ENCODE data around the gene SRD5A1. TPM values are rescaled to one million over a fixed set of nuclear protein-coding genes. Genes with fewer than 3 reads are reported as not detected.

Gene SRD5A1
- total RNA-seq, 4 donors from 2014 or later, result 0.75 to 4.3 (median 3.3) TPM

GRCh38 chr5:6591671-6592288 lies 41.5 kb upstream of the SRD5A1 start:
- intact Hi-C loops (cut with DNase I; ENCODE audit: low total_unique reads) (no loop called here), in situ Hi-C loops (cut with MboI; ENCODE audit: low sequenced_read_pairs in 4 of 4) (loop anchor here in 3 of 4 donors (25.0 kb wide), 2 partner anchors 704 to 1104 kb away; no protein-coding TSS in a partner anchor)
- peaks cover 0 to 11% of the 10 kb centered on the region in 2 donors for H3K36me3 ChIP-seq
- ATAC-seq (no peak), DNase-seq (no peak)
- no peaks in the 10 kb centered on the region for H3K27me3 ChIP-seq
- H3K4me3 ChIP-seq, result no peak overlapping the region
- TF ChIP-seq POLR2A (IDR thresholded peaks at IDR 0.05) (no peak), CTCF (IDR thresholded peaks at IDR 0.05 in 4 of 5, conservative IDR thresholded peaks at IDR 0.05 in 1 of 5) (no peak)
- H3K9me3 ChIP-seq, result no peaks in the 10 kb centered on the region
- no peak overlapping the region for H3K27ac ChIP-seq
- no peaks in the 10 kb centered on the region for H3K4me1 ChIP-seq

GRCh38 chr5:6592601-6593000 lies 40.6 kb upstream of the SRD5A1 start:
- intact Hi-C loops (cut with DNase I; ENCODE audit: low total_unique reads), result no loop called here
- no peaks in the 10 kb centered on the region for H3K27me3 ChIP-seq
- peaks cover 0 to 20% of the 10 kb centered on the region in 2 donors for H3K36me3 ChIP-seq
- in situ Hi-C loops (cut with MboI; ENCODE audit: low sequenced_read_pairs in 4 of 4), result loop anchor here in 3 of 4 donors (25.0 kb wide), 2 partner anchors 705 to 1105 kb away; no protein-coding TSS in a partner anchor
- TF ChIP-seq POLR2A (IDR thresholded peaks at IDR 0.05) (no peak), CTCF (IDR thresholded peaks at IDR 0.05 in 4 of 5, conservative IDR thresholded peaks at IDR 0.05 in 1 of 5) (no peak)
- H3K9me3 ChIP-seq, result no peaks in the 10 kb centered on the region
- H3K27ac ChIP-seq, result no peak overlapping the region
- no peak for DNase-seq
- no peaks in the 10 kb centered on the region for H3K4me1 ChIP-seq
- no peak for ATAC-seq
- H3K4me3 ChIP-seq, result no peak overlapping the region

GRCh38 chr5:6593148-6594016 lies 39.9 kb upstream of the SRD5A1 start:
- ATAC-seq (no peak), DNase-seq (no peak)
- peaks cover 0 to 5% of the 10 kb centered on the region in 2 donors for H3K4me1 ChIP-seq
- in situ Hi-C loops (cut with MboI; ENCODE audit: low sequenced_read_pairs in 4 of 4) (loop anchor here in 3 of 4 donors (25.0 kb wide), 2 partner anchors 706 to 1106 kb away; no protein-coding TSS in a partner anchor), intact Hi-C loops (cut with DNase I; ENCODE audit: low total_unique reads) (no loop called here)
- no peak overlapping the region for H3K4me3 ChIP-seq
- H3K36me3 ChIP-seq, result peaks cover 0 to 22% of the 10 kb centered on the region in 2 donors
- H3K27ac ChIP-seq, result no peak overlapping the region
- H3K27me3 ChIP-seq, result no peaks in the 10 kb centered on the region
- no peaks in the 10 kb centered on the region for H3K9me3 ChIP-seq
- no peak for TF ChIP-seq POLR2A (IDR thresholded peaks at IDR 0.05)

GRCh38 chr5:6594066-6594465 lies 39.2 kb upstream of the SRD5A1 start:
- Histone ChIP-seq H3K36me3 (peaks cover 0 to 23% of the 10 kb centered on the region in 2 donors), H3K4me1 (peaks cover 0 to 10% of the 10 kb centered on the region in 2 donors), H3K9me3 (no peaks in the 10 kb centered on the region), H3K4me3 (no peak overlapping the region), H3K27me3 (no peaks in the 10 kb centered on the region), H3K27ac (no peak overlapping the region)
- TF ChIP-seq POLR2A (IDR thresholded peaks at IDR 0.05), result no peak
- TF ChIP-seq CTCF (IDR thresholded peaks at IDR 0.05 in 4 of 5, conservative IDR thresholded peaks at IDR 0.05 in 1 of 5), result no peak
- no peak for ATAC-seq
- no peak for DNase-seq
- in situ Hi-C loops (cut with MboI; ENCODE audit: low sequenced_read_pairs in 4 of 4), result loop anchor here in 3 of 4 donors (25.0 kb wide), 2 partner anchors 707 to 1107 kb away; no protein-coding TSS in a partner anchor
- intact Hi-C loops (cut with DNase I; ENCODE audit: low total_unique reads), result no loop called here

GRCh38 chr5:6595405-6595804 lies 37.8 kb upstream of the SRD5A1 start:
- in situ Hi-C loops (cut with MboI; ENCODE audit: low sequenced_read_pairs in 4 of 4), result loop anchor here in 3 of 4 donors (25.0 kb wide), 2 partner anchors 708 to 1108 kb away; no protein-coding TSS in a partner anchor
- no peak for TF ChIP-seq POLR2A (IDR thresholded peaks at IDR 0.05)
- no peak for TF ChIP-seq CTCF (IDR thresholded peaks at IDR 0.05 in 4 of 5, conservative IDR thresholded peaks at IDR 0.05 in 1 of 5)
- intact Hi-C loops (cut with DNase I; ENCODE audit: low total_unique reads), result no loop called here
- DNase-seq (no peak), ATAC-seq (no peak)
- no peaks in the 10 kb centered on the region for H3K27me3 ChIP-seq
- peaks cover 0 to 35% of the 10 kb centered on the region in 2 donors for H3K36me3 ChIP-seq
- H3K27ac ChIP-seq, result no peak overlapping the region
- no peaks in the 10 kb centered on the region for H3K9me3 ChIP-seq
- no peak overlapping the region for H3K4me3 ChIP-seq
- H3K4me1 ChIP-seq, result peaks cover 0 to 10% of the 10 kb centered on the region in 2 donors
